NCI-H187 treated with DMSO at 0.1 percent for 48 hours (cell line): ENCODE measurements around the gene FZD8.

Experiments
- DNase-seq: peaks from one replicate; lab custom pipeline; 2025; lab: John Stamatoyannopoulos, UW

The FZD8 gene

DNA sequence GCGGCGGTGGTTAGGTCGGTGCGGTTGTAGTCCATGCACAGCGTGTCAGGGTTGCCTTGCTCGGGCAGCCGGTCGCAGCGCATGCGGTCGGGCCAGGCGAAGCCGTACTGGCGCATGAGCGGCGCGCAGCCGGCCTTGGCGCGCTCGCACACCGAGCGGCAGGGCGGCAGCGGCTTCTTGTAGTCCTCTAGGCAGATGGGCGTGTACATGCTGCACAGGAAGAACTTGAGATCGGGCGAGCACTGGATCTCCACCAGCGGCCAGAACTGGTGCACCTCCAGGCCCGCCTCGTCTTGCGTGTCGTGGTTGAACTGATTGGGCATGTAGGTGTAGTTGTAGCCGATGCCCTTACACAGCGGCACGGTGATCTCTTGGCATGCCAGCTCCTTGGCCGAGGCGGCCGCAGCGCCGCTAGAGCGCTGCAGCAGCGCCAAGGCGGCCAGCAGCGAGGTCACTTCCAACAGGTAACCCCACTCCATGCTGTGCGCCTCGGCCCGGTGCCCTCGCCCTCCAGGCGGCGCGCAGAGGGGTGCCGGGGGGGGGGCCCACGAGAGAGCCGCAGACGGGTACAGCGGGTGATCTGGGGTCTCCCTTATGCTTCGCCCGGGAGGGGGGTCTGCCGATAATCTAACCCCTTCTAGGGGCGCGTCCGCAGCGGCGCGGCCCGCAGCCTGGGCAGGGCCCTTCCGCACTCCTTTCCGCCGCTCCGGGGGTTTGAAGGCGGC, 983 bp downstream of the FZD8 start:
- DNase-seq, result no peak

DNA sequence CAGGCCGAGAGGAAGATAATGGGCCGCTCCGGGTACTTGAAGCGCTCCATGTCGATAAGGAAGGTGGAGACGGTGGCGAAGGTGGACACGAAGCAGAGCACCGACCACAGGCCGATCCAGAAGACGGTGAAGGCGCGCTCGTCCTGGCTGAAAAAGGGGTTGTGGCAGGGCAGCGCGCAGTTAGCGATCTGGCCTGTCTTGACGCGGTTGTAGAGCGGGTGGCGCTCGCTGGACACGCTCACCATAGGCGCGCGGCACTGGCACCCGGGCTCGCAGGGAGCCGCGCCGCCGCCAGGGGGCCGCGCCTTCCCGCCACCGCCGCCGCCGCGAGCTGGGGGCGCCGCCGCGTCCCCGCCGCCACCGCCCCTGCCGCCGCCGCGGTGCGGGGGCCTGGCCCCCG, 1.6 kb downstream of the FZD8 start:
- DNase-seq, result no peak

DNA sequence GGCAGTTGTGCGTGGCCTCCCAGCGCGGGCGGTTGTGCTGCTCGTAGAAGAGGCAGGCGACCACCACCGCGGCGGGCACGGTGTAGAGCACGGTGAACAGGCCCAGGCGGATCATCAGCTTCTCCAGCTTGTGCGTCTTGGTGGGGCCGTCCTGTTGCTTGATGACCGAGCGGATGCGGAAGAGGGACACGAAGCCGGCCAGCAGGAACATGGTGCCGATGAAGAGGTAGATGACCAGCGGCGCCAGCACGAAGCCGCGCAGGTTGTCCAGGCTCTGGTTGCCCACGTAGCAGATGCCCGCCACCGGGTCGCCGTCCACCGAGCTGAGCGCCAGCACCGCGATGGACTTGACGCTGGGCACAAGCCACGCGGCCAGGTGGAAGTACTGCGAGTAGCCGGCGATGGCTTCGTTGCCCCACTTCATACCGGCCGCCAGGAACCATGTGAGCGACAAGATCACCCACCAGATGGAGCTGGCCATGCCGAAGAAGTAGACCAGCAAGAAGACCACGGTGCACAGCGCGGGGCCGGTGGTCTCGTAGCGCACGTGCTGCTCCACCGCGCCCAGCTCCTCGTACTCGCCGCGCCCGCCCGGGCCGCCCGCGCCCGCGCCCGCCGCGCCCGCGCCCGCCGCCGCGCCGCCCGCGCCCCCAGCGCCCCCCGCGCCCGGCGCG, 2.2 kb downstream of the FZD8 start:
- DNase-seq, result no peak

DNA sequence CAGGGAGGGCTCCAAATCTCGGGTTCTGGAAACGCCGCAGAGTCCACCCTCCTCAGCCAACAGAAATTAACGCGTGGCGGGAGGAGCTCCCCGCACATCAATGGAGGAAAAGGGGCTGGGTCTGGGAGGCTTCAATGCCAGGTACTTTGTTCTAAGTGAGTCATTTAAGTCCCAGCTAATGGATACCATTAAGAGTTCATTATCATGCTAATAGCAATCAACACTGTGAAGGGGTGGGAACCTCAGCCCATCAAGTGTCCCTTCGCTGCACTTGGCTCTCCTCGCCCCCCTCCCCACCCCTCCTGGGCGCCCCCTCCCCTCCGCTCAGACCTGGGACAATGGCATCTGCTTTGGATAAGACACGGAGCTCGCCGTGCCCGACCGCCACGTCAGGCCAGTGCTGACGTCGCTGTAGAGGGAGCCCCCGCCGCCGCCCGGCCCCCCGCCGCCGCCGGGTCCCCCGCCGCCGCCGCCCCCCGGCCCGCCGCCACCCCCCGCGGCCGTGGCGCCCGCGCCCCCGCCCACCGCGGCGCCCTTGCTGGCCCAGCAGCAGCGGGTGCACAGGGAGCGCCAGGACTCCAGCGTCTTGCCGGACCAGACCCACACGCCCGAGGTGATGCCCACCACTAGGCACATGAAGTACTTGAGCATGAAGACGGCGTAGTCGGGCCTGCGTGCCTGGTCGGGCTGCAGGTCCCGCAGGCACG, 2.9 kb downstream of the FZD8 start:
- DNase-seq, result no peak

DNA sequence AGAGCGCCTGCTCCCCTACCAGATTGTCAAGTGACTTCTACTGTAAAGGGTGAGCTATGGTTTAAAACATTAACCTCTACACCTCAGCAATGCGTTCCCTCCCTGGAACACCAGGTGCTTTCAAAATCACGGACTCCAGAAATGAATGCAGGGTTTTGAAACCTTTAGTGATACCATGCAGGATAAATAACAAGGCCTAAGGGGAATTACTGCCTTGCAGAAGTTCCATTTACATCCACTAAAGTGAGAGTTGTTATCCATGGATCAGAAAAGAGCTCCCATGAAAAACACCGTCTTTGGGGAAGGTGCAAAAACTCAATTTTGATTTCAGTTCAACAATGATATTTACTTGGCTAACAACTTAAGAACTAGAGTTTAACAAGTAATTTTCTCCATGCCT, 4.0 kb downstream of the FZD8 start:
- DNase-seq, result no peak

DNA sequence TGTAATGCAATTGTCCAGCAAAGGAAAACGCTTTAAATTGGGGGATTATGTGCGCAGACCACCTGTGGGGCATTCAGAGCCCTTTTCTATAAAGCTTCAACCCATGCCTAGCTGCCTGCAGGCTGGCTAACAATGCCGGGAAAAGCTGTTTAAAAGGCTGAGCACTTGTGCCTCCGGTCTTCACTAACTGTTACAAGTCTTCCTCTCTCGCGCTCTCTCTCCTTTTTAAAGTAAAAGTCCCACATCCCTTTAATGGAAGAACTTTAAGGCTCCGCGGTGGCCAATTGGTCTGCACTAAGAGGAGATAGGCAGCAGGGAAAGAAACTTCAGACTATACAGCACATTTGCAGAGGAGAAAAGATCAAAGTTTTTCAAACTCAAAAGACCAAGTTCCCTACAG, 4.6 kb downstream of the FZD8 start:
- no peak for DNase-seq

DNA sequence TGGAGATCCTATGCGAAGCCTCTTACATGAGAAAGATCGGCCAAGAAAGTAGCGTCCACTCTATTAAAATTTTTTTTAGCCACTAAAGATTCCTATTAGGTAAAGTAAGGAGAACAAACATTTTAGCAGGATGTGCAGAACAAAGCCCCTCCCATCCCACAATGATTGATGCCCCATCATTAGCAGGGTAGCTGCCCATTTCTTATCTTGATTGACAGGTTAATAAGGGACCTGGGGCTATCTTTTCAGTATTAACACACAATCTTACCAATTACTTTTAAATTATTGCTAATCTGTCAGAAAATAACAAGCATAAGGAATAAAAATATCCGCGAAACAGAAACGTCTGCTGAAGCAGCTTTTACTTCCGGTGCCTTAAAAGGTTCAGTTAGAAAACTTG, 5.1 kb downstream of the FZD8 start:
- DNase-seq, result no peak

DNA sequence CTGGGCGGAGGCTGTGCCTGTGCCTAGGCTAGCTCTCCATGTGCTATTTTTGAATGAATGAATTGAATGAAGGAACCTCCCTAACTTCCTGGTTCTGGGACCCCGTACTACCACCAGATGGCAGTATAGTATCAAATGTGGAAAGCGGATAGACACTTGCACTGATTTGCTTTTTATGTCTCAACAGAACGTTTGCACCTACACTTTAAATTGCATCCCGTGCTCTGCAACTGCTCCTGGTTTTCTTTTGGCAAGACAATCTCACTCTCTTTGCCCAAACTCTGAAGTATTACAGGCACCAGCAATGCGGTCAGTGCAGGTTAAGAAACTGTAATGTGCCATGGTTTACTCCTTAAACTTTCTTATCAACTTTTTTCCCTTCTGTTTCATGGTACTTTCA, 6.5 kb downstream of the FZD8 start:
- DNase-seq, result no peak

DNA sequence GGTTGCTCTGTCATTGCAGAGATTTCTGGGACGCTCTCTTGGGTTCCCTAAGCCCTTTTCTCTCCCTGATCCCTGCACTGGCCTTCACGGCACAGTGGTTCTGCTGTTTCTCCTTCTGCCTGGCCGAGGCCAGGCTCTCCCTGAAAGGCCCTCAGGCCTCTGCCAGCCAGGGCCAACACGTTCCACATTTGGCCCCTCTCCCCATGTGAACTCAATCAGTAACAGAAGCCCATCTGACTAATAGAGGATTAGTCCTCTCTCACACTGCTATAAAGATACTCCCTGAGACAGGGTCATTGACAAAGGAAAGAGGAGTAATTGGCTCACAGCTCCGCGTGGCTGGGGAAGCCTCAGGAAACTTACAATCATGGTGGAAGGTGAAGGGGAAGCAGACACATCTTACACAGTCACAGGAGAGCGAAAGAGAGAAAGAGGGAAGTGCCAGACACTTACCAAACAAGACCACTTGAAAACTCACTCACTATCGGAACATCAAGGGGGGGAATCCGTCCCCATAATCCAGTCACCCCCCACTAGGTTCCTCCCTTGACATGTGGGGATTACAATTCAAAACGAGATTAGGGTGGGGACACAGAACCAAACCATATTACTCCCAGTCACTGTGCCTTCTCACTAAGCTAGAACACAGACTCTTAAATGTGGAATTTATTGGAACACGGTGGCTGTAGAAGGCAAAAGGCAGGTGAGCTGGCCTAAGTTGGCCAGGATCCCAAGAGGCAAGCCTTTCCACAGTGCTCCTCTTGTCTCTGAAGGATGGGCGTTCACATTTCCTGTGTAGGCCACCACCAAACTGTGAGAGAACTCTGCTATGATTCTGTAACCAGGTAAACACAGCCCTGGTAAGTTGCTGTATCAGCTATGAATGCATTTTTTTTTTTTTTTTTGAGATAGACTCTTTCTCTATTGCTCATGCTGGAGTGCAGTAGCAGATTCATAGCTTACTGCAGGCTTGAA, 8.8 kb downstream of the FZD8 start:
- DNase-seq, result no peak

DNA sequence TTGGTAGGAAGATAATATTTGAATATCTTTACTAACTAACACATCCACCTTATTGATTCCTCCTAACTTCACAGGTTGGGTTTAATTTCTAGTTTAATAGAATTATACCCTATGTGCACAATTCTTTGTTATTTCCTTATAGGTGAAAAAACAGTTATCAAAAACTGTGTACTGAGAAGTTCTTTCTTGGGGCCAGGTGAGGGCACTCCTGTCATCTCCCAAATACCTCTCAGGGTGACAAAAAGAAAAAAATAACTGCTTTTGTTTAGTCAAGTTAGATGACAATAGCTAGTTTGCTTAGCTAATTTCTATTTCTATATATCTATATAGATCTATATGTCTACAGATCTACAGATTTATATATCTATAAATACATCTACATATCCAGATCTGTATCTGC, 10.1 kb downstream of the FZD8 start:
- no peak for DNase-seq

DNA sequence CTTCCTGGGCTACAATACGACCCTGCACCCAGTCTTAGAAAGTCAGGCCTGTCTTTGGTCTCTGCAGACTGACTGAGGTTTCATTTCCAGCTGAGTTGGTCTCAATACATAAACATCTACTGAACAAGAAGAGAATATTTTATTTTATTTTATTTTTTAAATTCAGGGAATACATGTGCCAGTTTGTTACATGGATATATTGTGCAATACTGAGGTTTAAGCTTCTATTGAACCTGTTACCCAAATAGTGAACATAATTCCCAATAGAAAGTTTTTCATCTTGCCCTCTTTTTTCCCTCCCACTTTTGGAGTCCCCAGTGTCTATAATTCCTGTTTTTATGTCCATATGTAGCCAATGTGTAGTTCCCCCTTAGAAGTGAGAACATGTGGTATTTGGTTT, 10.7 kb downstream of the FZD8 start:
- no peak for DNase-seq

DNA sequence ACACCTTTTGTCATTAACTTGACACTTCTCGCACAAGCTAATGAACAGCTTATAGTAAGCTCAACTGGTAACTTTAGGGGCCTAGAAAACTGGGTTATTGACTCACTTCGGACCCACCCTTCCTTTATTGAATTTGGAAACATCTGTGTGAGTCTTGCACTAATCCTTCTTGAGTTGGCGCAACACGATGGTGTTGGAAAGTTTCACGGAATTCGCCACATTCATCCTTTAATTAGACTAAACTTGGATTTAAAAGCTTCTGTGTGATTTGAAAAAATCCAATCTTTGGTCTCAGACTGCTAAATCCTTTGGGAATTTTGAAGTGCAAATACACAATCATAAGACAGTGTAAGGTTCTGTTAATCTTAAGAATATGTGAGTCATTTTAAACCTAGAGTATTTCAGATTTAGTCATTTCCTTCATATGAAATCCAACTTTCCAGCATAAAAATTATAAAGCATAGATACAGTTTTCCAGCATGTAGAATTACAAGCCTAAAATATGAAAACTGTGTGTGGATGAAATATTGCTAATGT, 15.1 kb downstream of the FZD8 start:
- DNase-seq, result no peak

DNA sequence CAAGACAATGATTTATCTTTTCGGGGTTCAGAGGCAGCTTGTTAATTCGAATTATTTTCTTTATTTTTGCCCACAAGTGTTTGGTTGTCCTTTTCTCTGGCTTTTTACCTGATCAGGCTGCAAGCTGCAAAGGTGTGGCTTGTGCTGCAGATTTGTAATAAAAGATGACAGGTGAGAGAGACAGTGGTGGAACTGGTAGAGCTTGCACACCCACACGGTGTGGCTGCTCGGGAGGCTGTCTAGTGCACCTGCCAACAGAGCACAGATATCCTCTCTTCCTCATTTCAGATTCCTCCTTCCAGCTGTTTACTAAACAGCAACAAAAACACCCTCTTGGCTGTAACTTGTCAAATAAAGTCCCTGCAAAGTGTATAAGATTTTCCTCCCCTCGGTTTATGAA, 27.8 kb downstream of the FZD8 start:
- no peak for DNase-seq

DNA sequence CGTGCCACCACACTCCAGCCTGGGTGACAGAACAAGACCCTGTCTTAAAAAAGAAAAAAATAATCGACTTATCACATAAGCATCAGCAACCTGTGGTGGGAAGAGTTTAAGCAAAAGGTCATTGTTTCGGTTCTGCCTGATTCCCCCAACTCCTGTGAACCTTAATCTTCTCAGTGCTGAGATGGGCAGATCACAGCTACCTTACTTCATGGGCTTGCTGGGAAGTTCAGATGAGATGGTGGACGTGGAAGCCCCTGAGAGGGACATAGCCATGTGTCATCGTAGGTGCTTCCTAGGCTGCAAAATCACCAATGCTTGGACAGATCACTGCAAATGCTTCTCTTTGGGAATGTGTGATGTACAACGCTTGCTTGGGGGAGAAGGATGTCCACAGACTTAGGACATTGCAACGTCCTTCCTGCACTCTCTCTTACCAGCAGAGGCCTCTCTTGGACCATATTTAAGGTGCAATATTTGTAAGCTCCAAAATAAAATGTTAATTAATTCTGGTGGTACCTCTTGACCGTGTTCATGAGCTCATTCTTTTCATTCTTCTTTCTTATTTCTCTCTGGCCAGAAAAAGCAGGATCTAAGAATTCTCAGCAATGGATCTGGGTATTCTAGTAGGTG, 28.4 kb downstream of the FZD8 start:
- no peak for DNase-seq

DNA sequence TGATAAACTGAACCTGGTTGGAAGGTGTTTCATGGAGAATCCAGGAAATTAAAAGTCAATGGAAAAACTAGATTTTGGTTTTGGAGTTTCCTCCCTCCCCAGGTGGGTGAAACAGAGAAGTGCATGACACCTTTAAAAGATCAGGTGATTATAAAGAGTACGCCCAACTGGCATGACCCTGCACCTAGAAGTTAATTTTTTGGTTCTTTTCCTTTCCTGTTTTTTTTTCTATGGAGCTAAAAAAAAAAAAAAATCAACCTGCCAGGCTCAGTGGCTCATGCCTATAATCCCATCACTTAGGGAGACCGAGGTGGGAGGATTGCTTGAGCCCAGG, 29.0 kb downstream of the FZD8 start:
- no peak for DNase-seq

DNA sequence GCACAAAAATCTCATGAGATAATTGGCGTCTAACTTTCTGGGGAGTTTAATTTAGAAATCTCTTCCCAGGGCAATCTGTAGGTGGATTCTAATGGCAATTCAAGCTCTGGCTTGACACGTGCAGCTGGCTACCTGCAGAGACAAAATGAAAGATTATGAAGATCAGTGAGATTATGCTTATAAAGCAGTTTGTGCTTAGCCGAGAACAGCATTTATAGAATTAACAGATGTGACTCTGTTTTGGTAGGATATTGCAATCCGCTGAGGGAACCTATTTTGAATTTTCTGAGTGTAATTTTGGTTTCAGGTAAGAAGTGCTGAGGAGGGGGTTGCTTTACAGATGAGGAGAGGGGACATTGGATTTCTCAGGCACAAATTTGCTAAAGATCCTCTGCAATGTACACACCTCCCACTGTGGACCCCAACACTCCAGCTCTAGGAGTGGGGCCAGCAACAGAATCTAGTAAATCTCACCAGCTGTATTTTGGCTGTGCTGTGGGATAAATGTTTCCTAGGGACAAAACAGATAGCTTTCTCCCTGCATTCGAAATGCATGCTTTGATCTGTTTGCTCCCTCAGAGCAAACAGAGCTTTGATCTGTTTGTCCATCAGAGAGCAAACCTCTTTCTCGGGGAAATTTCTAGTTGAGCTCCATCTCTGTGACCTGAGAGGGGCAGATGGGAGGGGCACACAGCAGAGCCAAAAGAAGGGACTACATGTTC, 29.6 kb downstream of the FZD8 start:
- no peak for DNase-seq

DNA sequence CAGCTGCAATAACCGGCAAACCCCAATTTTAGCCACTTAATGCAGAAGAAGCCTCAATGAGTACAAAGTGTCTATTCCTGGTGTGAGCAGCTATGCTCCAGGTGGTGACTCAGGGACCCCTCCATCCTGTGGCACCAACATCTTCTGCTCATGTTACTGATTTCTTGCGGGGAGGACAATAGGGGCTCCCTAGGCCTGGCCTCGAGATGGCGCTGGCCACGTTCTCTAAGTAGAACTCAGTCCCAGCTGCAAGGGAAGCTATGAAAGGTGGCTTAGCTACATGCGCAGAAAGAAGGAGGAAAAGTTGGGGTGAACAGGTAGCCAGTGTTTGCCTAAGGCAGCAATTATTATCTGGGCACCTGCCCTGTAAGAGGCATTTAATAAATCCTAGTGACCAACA, 30.3 kb downstream of the FZD8 start:
- no peak for DNase-seq

DNA sequence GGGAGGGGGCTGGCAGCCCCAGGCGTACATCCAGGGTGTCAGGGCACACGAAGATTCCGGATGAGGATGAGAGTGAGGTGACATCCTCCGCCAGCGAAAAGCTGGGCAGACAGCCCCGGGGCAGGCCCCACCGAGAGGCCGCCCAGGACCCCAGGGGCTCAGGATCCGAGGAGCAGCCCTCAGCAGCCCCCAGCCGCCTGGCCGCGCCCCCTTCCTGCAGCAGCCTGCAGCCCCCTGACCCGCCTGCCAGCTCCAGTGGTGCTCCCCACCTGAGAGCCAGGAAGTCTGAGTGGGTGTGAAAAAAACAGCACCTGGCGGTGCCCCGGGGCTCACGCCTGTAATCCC, 33.8 kb downstream of the FZD8 start:
- no peak for DNase-seq

DNA sequence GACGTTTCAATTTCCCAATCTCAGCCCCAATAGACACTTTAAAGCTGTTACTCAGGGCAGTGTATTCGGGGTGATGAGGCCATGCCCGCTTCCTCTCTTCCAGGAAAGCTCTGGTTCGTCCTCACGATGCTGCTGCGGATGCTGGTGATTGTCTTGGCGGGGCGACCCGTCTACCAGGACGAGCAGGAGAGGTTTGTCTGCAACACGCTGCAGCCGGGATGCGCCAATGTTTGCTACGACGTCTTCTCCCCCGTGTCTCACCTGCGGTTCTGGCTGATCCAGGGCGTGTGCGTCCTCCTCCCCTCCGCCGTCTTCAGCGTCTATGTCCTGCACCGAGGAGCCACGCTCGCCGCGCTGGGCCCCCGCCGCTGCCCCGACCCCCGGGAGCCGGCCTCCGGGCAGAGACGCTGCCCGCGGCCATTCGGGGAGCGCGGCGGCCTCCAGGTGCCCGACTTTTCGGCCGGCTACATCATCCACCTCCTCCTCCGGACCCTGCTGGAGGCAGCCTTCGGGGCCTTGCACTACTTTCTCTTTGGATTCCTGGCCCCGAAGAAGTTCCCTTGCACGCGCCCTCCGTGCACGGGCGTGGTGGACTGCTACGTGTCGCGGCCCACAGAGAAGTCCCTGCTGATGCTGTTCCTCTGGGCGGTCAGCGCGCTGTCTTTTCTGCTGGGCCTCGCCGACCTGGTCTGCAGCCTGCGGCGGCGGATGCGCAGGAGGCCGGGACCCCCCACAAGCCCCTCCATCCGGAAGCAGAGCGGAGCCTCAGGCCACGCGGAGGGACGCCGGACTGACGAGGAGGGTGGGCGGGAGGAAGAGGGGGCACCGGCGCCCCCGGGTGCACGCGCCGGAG, 34.4 kb downstream of the FZD8 start:
- DNase-seq, result no peak

DNA sequence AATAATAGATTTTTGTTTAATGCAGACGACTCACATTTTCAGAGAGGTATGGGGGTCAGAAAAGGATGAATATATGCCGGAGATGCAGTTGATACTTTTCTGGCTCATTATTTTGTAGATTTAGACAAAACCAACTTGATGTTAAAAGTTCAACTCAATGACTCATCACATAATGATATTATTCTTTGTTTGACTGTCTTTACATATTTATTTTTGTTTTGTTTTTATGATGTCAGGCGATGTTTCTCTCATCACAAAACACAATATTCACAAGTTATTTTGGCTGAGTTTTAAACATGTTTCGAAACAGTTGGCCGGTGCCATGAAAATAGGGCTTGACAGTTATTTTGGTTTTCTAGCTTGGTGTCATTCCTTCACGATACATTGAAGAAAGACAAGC, 35.7 kb downstream of the FZD8 start:
- DNase-seq, result no peak
